ENCODE results near the gene SH3BP5L. TPM values are rescaled to one million over a fixed set of nuclear protein-coding genes. Genes with fewer than 3 reads are reported as not detected.

SH3BP5L gene
- total RNA-seq, 2 donors from 2014 or later = 23.3 to 35.3 TPM

DNA sequence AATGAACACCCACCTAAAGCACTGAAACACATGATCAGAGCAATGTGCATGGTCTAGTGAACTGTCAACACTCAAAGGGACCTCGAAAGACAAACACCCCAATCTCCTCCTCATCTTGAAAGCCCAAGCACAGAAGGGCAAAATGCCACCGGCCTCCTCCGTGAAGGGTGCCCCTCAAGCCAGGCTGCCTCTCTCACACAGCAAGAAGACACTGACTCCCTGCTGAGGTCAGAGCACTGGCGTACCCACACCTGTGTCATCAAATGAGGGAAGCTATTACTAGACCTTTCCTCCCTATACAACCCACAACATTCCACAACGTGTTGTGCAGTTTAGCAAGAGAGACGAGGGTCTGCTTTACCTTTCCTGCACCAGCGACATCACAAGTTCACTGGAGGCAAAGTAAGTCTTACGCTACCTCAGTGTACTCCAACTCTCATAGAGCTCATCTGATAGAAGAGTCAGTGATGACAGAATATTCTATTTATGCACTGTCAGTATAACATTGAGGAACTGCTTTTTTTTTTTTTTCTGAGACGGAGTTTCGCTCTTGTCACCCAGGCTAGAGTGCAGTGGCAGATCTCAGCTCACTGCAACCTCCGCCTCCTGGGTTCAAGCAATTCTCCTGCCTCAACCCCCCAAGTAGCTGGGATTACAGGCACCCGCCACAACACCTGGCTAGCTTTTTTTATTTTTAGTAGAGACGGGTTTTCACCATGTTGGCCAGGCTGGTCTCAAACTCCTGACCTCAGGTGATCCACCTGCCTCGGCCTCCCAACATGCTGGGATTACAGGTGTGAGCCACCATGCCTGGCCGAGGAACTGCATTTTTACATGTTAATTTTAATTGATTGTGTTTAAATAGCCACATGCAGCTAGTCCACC, 3.3 kb downstream of the SH3BP5L start:
- no peak for DNase-seq (ENCODE audit: low spot score)
- H3K4me1 ChIP-seq (replicated peaks) = peaks cover 8% of the 10 kb centered on the region

DNA sequence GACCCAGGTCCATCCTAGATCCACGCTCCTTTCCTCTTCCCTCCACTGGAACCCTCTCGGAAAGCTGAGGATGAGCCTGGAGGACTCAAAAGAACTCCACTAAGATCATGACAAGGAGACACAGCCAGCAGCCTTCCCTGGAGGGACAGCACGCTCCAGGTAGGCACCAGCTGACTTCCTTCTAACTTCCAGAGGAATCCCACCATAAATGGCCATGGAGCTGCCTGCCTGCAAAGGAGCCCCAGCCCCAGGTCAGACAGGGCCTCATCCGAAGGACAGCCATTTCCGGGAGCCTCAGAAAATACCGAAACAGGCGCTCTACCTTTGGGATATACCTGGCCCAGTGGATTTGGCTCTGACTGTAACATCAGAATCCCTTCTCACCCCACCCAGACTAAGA, 4.1 kb downstream of the SH3BP5L start:
- no peaks in the 10 kb centered on the region for H3K36me3 ChIP-seq
- no peak overlapping the region for H3K27ac ChIP-seq
- peaks cover 8% of the 10 kb centered on the region for H3K4me1 ChIP-seq (replicated peaks)
- intact Hi-C loops (cut with DNase I) = no loop called here
- no peak for TF ChIP-seq POLR2AphosphoS5 (IDR thresholded peaks at IDR 0.05)
- TF ChIP-seq, protein P1, sequence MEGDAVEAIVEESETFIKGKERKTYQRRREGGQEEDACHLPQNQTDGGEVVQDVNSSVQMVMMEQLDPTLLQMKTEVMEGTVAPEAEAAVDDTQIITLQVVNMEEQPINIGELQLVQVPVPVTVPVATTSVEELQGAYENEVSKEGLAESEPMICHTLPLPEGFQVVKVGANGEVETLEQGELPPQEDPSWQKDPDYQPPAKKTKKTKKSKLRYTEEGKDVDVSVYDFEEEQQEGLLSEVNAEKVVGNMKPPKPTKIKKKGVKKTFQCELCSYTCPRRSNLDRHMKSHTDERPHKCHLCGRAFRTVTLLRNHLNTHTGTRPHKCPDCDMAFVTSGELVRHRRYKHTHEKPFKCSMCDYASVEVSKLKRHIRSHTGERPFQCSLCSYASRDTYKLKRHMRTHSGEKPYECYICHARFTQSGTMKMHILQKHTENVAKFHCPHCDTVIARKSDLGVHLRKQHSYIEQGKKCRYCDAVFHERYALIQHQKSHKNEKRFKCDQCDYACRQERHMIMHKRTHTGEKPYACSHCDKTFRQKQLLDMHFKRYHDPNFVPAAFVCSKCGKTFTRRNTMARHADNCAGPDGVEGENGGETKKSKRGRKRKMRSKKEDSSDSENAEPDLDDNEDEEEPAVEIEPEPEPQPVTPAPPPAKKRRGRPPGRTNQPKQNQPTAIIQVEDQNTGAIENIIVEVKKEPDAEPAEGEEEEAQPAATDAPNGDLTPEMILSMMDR (IDR thresholded peaks at IDR 0.05) = no peak
- no peak for TF ChIP-seq POLR2A (IDR thresholded peaks at IDR 0.05)
- WGBS = 93% methylated on average over 7 of the region's 7 CpGs
- no peak for DNase-seq (ENCODE audit: low spot score)
- H3K4me3 ChIP-seq = no peak overlapping the region
- no peaks in the 10 kb centered on the region for H3K9me3 ChIP-seq
- H3K27me3 ChIP-seq (replicated peaks; ENCODE audit: insufficient read depth) = no peaks in the 10 kb centered on the region

More for the DNA sequence above, 3.3 kb downstream of the SH3BP5L start:
- no peaks in the 10 kb centered on the region for H3K36me3 ChIP-seq
- no peaks in the 10 kb centered on the region for H3K27me3 ChIP-seq (replicated peaks; ENCODE audit: insufficient read depth)
- TF ChIP-seq, protein P1 (IDR thresholded peaks at IDR 0.05) = no peak
- TF ChIP-seq POLR2A (IDR thresholded peaks at IDR 0.05) = no peak
- TF ChIP-seq POLR2AphosphoS5 (IDR thresholded peaks at IDR 0.05) = no peak
- H3K9me3 ChIP-seq = no peaks in the 10 kb centered on the region
- no peak overlapping the region for H3K4me3 ChIP-seq
- intact Hi-C loops (cut with DNase I) = no loop called here
- H3K27ac ChIP-seq = no peak overlapping the region
- 84% methylated on average over 15 of the region's 15 CpGs for WGBS

DNA sequence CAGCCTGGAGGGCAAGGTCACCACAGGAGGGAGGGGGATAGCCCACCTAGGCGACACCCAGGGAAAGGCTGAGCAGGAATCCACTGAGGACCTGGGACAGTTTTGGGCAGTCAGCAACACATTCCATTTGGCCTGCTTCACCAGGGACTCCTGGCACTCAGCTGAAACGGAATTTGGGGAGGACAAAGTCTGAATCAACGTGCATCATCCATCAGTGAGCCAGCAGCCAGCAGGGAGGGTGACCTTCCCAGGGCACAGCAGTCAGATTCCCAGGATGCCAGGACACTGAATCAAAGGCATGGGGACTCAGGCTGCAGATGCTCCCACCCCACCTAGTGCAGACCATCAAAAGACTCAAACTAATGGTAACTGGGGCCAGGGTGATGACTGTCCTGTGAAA, 4.6 kb downstream of the SH3BP5L start:
- H3K27me3 ChIP-seq (replicated peaks; ENCODE audit: insufficient read depth) = no peaks in the 10 kb centered on the region
- H3K36me3 ChIP-seq = no peaks in the 10 kb centered on the region
- H3K4me3 ChIP-seq = no peak overlapping the region
- intact Hi-C loops (cut with DNase I) = no loop called here
- 59% methylated on average over 3 of the region's 3 CpGs for WGBS
- H3K27ac ChIP-seq = no peak overlapping the region
- no peaks in the 10 kb centered on the region for H3K9me3 ChIP-seq
- TF ChIP-seq, protein P1 (IDR thresholded peaks at IDR 0.05) = no peak
- TF ChIP-seq POLR2AphosphoS5 (IDR thresholded peaks at IDR 0.05) (no peak), POLR2A (IDR thresholded peaks at IDR 0.05) (no peak)
- peaks cover 8% of the 10 kb centered on the region for H3K4me1 ChIP-seq (replicated peaks)
- no peak for DNase-seq (ENCODE audit: low spot score)

DNA sequence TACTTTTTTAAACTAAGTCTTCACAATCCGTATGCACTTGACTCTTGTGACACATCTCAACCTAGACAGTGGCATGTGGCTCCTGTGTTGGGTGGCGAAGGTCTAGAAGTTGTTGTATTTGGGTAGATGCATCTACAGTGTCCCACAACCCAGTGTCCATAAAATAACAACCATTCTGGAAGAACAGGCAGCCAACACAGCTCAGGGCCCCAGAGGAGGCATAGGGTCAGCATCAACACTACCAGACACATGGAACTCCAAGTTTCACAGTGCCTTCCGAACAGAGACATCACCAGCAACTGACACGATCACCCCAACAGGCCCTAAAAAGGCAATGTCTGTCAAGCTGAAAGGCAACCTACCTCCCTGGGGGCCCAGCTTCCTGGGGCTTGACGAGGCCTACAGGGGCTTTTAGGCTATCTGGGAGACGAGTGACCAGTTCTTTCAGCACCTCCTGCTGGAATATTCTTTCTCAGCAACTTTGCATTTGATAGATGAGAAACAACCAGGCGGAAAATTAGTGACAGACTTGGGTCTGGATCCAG, 5.6 kb downstream of the SH3BP5L start:
- Histone ChIP-seq H3K27me3 (replicated peaks; ENCODE audit: insufficient read depth) (no peaks in the 10 kb centered on the region), H3K4me3 (no peak overlapping the region), H3K4me1 (replicated peaks) (peaks cover 7% of the 10 kb centered on the region), H3K36me3 (no peaks in the 10 kb centered on the region), H3K27ac (no peak overlapping the region), H3K9me3 (no peaks in the 10 kb centered on the region)
- intact Hi-C loops (cut with DNase I) = no loop called here
- TF ChIP-seq POLR2A (IDR thresholded peaks at IDR 0.05) (no peak), POLR2AphosphoS5 (IDR thresholded peaks at IDR 0.05) (no peak)
- TF ChIP-seq, protein P1 (IDR thresholded peaks at IDR 0.05) = no peak
- WGBS = 89% methylated on average over 7 of the region's 7 CpGs
- DNase-seq (ENCODE audit: low spot score) = no peak

Measured in prostate gland (tissue), 2 donors.